Esophagus squamous epithelium (tissue), 4 donors: Measurements from ENCODE around the gene ANKRD9.
A peak's percentile ranks its signal among the peaks of the same experiment; 100 is the strongest.

Experiments used
- POLR2A ChIP-seq, 4 donors: fragments of 450-650 bp; IDR thresholded peaks; one replicate each; pipeline ENCODE4 v1.6.1; 2017; ENCODE audit warnings: antibody characterized with exemption in 4 of 4, mild to moderate bottlenecking in 4 of 4, moderate library complexity in 3 of 4
- TF ChIP-seq, protein P1 (sequence below), 6 experiments: fragments of 450-650 bp in 4 of 6; fragments of 200-600 bp in 2 of 6; sonication (generic) in 2 of 6; IDR thresholded peaks; one replicate each; pipeline ENCODE4 v1.5.1; 2016 to 2019; ENCODE audit warnings: antibody characterized with exemption in 6 of 6, mild to moderate bottlenecking in 4 of 6, moderate library complexity in 4 of 6

DNA sequence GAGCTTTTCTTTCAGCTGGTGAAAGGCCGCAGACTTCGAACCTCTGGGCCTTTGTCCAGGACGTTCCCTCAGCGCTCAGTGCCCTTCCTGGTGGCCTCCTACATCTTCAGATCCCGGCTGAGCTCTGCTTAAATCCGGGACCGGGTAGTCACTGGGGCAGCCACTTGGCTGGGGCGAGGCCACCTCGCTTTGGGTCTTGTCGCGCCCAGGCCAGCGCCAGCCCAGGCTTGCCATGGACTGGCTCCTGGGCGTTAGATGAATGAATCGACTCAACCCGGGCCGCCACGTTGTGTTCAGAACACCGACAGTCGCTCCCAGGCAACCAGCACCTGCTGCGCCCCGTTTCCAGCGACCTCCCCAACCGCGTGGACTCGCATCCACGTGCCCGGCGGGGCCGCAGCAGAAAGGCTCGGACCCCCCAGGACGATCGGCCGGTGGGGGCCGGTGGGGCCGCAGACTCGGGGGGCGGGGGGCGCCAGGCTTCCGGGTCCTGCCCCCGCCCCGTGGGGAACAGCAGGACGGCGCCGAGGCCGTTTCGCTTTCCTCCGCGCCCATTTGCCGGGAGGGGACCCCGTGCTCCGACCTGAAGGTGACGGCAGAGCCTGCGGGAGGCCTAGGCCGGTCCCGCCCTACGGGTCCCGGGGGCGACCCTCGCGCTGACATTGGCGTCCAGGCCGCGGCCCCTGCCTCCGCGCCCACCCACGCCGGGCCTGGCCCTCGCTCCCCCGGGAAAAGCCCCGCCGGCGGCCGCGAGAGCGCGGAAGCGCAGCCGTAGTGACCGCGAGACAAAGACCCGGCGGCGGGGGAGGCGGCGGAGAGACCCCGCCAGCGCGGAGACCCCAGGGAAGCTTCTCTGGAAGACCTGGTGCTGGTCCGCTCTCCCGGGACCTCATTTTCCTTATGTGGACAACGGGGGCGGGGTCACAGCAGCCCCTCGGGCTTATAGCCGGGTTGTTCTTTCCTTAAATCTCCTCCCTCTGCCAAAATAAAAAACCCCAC is 45.5 kb upstream of the ANKRD9 start:
- TF ChIP-seq, protein P1, sequence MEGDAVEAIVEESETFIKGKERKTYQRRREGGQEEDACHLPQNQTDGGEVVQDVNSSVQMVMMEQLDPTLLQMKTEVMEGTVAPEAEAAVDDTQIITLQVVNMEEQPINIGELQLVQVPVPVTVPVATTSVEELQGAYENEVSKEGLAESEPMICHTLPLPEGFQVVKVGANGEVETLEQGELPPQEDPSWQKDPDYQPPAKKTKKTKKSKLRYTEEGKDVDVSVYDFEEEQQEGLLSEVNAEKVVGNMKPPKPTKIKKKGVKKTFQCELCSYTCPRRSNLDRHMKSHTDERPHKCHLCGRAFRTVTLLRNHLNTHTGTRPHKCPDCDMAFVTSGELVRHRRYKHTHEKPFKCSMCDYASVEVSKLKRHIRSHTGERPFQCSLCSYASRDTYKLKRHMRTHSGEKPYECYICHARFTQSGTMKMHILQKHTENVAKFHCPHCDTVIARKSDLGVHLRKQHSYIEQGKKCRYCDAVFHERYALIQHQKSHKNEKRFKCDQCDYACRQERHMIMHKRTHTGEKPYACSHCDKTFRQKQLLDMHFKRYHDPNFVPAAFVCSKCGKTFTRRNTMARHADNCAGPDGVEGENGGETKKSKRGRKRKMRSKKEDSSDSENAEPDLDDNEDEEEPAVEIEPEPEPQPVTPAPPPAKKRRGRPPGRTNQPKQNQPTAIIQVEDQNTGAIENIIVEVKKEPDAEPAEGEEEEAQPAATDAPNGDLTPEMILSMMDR (IDR thresholded peaks at IDR 0.05): no peak
- peak in 2 of 4 donors; percentile 17 to 24 for TF ChIP-seq POLR2A (IDR thresholded peaks at IDR 0.05)
